ENCODE data around the gene RAMP1.

Gene RAMP1

GRCh38 chr2:237924164-237924534, 64.7 kb downstream of the RAMP1 start:
- Histone ChIP-seq H2BK120ac (ENCODE audit: insufficient read depth, low read length, poor library complexity) (no peak overlapping the region), H3K4me1 (ENCODE audit: control insufficient read depth in 1 of 2, insufficient read depth in 2 of 2, low read length in 2 of 2) (no peaks in the 10 kb centered on the region), H3K18ac (ENCODE audit: low read length) (no peak overlapping the region), H4K91ac (ENCODE audit: low read depth, low read length) (no peak overlapping the region), H3K36me3 (ENCODE audit: control insufficient read depth in 1 of 2, insufficient read depth in 2 of 2, low read length in 2 of 2) (no peaks in the 10 kb centered on the region), H3K79me2 (ENCODE audit: control insufficient read depth, insufficient read depth, low read length, poor library complexity) (no peaks in the 10 kb centered on the region), H2AK5ac (ENCODE audit: low read length) (no peak overlapping the region), H3K23ac (ENCODE audit: low read length) (no peak overlapping the region), H2BK12ac (ENCODE audit: low read length) (no peak overlapping the region), H3K4me2 (ENCODE audit: low read length) (no peak overlapping the region), H3K9ac (ENCODE audit: low read length) (no peak overlapping the region), H3K4ac (ENCODE audit: low read depth, low read length) (no peak overlapping the region), H4K12ac (ENCODE audit: low read depth, low read length) (no peak overlapping the region), H2BK5ac (ENCODE audit: low read depth, low read length, poor library complexity) (no peak overlapping the region), H3K4me3 (ENCODE audit: low read depth, low read length) (no peak overlapping the region), H4K8ac (ENCODE audit: low read depth, low read length) (no peak overlapping the region), H2AFZ (ENCODE audit: insufficient read depth, low read length, poor library complexity) (no peak overlapping the region), H3K27me3 (ENCODE audit: insufficient read depth, low read length) (no peaks in the 10 kb centered on the region), H3K9me3 (ENCODE audit: insufficient read depth, low read depth, low read length) (peaks cover 6% of the 10 kb centered on the region), H3K79me1 (ENCODE audit: low read length) (peaks cover 2% of the 10 kb centered on the region), H3K27ac (ENCODE audit: low read depth, low read length) (no peak overlapping the region), H3K14ac (ENCODE audit: low read length) (no peak overlapping the region)
- no CpG with 5 or more reads among the region's 14 CpGs for WGBS (ENCODE audit: extremely low coverage, insufficient coverage, insufficient read length)
- DNase-seq: no peak

- Histone ChIP-seq H2BK12ac (ENCODE audit: low read length) (no peak overlapping the region), H3K4ac (ENCODE audit: low read depth, low read length) (no peak overlapping the region), H3K79me1 (ENCODE audit: low read length) (peaks cover 2% of the 10 kb centered on the region), H3K14ac (ENCODE audit: low read length) (no peak overlapping the region), H3K9me3 (ENCODE audit: insufficient read depth, low read depth, low read length) (peaks cover 5% of the 10 kb centered on the region), H4K12ac (ENCODE audit: low read depth, low read length) (no peak overlapping the region), H2AK5ac (ENCODE audit: low read length) (no peak overlapping the region), H3K36me3 (ENCODE audit: control insufficient read depth in 1 of 2, insufficient read depth in 2 of 2, low read length in 2 of 2) (no peaks in the 10 kb centered on the region), H3K9ac (ENCODE audit: low read length) (no peak overlapping the region), H3K4me3 (ENCODE audit: low read depth, low read length) (no peak overlapping the region), H3K4me1 (ENCODE audit: control insufficient read depth in 1 of 2, insufficient read depth in 2 of 2, low read length in 2 of 2) (no peaks in the 10 kb centered on the region), H3K4me2 (ENCODE audit: low read length) (no peak overlapping the region), H3K18ac (ENCODE audit: low read length) (no peak overlapping the region), H3K79me2 (ENCODE audit: control insufficient read depth, insufficient read depth, low read length, poor library complexity) (no peaks in the 10 kb centered on the region), H3K23ac (ENCODE audit: low read length) (no peak overlapping the region), H2AFZ (ENCODE audit: insufficient read depth, low read length, poor library complexity) (no peak overlapping the region), H2BK5ac (ENCODE audit: low read depth, low read length, poor library complexity) (no peak overlapping the region), H2BK120ac (ENCODE audit: insufficient read depth, low read length, poor library complexity) (no peak overlapping the region), H3K27ac (ENCODE audit: low read depth, low read length) (no peak overlapping the region), H3K27me3 (ENCODE audit: insufficient read depth, low read length) (no peaks in the 10 kb centered on the region), H4K8ac (ENCODE audit: low read depth, low read length) (no peak overlapping the region), H4K91ac (ENCODE audit: low read depth, low read length) (no peak overlapping the region)
- no peak for DNase-seq
- WGBS (ENCODE audit: extremely low coverage, insufficient coverage, insufficient read length): no CpG with 5 or more reads among the region's 5 CpGs
Observed at GRCh38 chr2:237927135-237927534, 67.7 kb downstream of the RAMP1 start.

GRCh38 chr2:237927986-237928385, 68.6 kb downstream of the RAMP1 start:
- Histone ChIP-seq H2AK5ac (ENCODE audit: low read length) (no peak overlapping the region), H3K27ac (ENCODE audit: low read depth, low read length) (no peak overlapping the region), H3K23ac (ENCODE audit: low read length) (no peak overlapping the region), H3K9me3 (ENCODE audit: insufficient read depth, low read depth, low read length) (peaks cover 5% of the 10 kb centered on the region), H3K14ac (ENCODE audit: low read length) (no peak overlapping the region), H3K36me3 (ENCODE audit: control insufficient read depth in 1 of 2, insufficient read depth in 2 of 2, low read length in 2 of 2) (no peaks in the 10 kb centered on the region), H3K18ac (ENCODE audit: low read length) (no peak overlapping the region), H4K12ac (ENCODE audit: low read depth, low read length) (no peak overlapping the region), H3K9ac (ENCODE audit: low read length) (no peak overlapping the region), H3K4me3 (ENCODE audit: low read depth, low read length) (no peak overlapping the region), H2AFZ (ENCODE audit: insufficient read depth, low read length, poor library complexity) (no peak overlapping the region), H4K91ac (ENCODE audit: low read depth, low read length) (no peak overlapping the region), H3K4me2 (ENCODE audit: low read length) (no peak overlapping the region), H3K4ac (ENCODE audit: low read depth, low read length) (no peak overlapping the region), H4K8ac (ENCODE audit: low read depth, low read length) (no peak overlapping the region), H3K27me3 (ENCODE audit: insufficient read depth, low read length) (no peaks in the 10 kb centered on the region), H3K79me1 (ENCODE audit: low read length) (peaks cover 2% of the 10 kb centered on the region), H2BK5ac (ENCODE audit: low read depth, low read length, poor library complexity) (no peak overlapping the region), H3K79me2 (ENCODE audit: control insufficient read depth, insufficient read depth, low read length, poor library complexity) (no peaks in the 10 kb centered on the region), H2BK12ac (ENCODE audit: low read length) (no peak overlapping the region), H3K4me1 (ENCODE audit: control insufficient read depth in 1 of 2, insufficient read depth in 2 of 2, low read length in 2 of 2) (no peaks in the 10 kb centered on the region), H2BK120ac (ENCODE audit: insufficient read depth, low read length, poor library complexity) (no peak overlapping the region)
- no peak for DNase-seq
- no CpG with 5 or more reads among the region's 4 CpGs for WGBS (ENCODE audit: extremely low coverage, insufficient coverage, insufficient read length)

- H3K27me3 ChIP-seq (ENCODE audit: insufficient read depth, low read length): no peaks in the 10 kb centered on the region
- H3K27ac ChIP-seq (ENCODE audit: low read depth, low read length): no peak overlapping the region
- peaks cover 5% of the 10 kb centered on the region for H3K9me3 ChIP-seq (ENCODE audit: insufficient read depth, low read depth, low read length)
- H2AK5ac ChIP-seq (ENCODE audit: low read length): no peak overlapping the region
- H3K36me3 ChIP-seq (ENCODE audit: control insufficient read depth in 1 of 2, insufficient read depth in 2 of 2, low read length in 2 of 2): no peaks in the 10 kb centered on the region
- no peak overlapping the region for H3K4me3 ChIP-seq (ENCODE audit: low read depth, low read length)
- H4K12ac ChIP-seq (ENCODE audit: low read depth, low read length): no peak overlapping the region
- WGBS (ENCODE audit: extremely low coverage, insufficient coverage, insufficient read length): no CpG with 5 or more reads among the region's 9 CpGs
- no peak overlapping the region for H3K23ac ChIP-seq (ENCODE audit: low read length)
- no peak overlapping the region for H3K4me2 ChIP-seq (ENCODE audit: low read length)
- H3K79me1 ChIP-seq (ENCODE audit: low read length): no peaks in the 10 kb centered on the region
- no peak overlapping the region for H3K18ac ChIP-seq (ENCODE audit: low read length)
- no peak overlapping the region for H3K14ac ChIP-seq (ENCODE audit: low read length)
- no peak for DNase-seq
- H4K8ac ChIP-seq (ENCODE audit: low read depth, low read length): no peak overlapping the region
- no peak overlapping the region for H3K4ac ChIP-seq (ENCODE audit: low read depth, low read length)
- H2AFZ ChIP-seq (ENCODE audit: insufficient read depth, low read length, poor library complexity): no peak overlapping the region
- H3K4me1 ChIP-seq (ENCODE audit: control insufficient read depth in 1 of 2, insufficient read depth in 2 of 2, low read length in 2 of 2): no peaks in the 10 kb centered on the region
- H2BK5ac ChIP-seq (ENCODE audit: low read depth, low read length, poor library complexity): no peak overlapping the region
- H3K9ac ChIP-seq (ENCODE audit: low read length): no peak overlapping the region
- H3K79me2 ChIP-seq (ENCODE audit: control insufficient read depth, insufficient read depth, low read length, poor library complexity): no peaks in the 10 kb centered on the region
- H2BK12ac ChIP-seq (ENCODE audit: low read length): no peak overlapping the region
- no peak overlapping the region for H2BK120ac ChIP-seq (ENCODE audit: insufficient read depth, low read length, poor library complexity)
- H4K91ac ChIP-seq (ENCODE audit: low read depth, low read length): no peak overlapping the region
Observed at GRCh38 chr2:237929979-237930378, 70.6 kb downstream of the RAMP1 start.
